ENCODE results near the gene FYCO1.

Gene FYCO1

DNA sequence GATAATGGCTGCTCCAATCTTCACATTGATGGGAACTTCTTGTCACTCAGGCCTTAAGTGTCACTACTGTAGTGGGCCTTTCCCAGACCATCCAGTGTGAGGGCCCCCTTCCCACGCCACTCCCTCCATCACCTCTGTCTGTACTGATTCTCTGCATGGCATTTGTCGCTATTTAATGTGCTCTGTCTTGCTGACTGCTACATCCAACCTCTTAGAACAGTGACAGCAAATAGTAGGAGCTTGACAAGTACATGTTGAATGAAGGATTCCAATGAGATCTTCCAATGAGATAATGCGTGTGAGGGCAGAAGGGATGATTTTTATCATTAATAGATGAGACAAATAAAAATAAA lies 114.9 kb downstream of the FYCO1 start:
- DNase-seq: no peak

DNA sequence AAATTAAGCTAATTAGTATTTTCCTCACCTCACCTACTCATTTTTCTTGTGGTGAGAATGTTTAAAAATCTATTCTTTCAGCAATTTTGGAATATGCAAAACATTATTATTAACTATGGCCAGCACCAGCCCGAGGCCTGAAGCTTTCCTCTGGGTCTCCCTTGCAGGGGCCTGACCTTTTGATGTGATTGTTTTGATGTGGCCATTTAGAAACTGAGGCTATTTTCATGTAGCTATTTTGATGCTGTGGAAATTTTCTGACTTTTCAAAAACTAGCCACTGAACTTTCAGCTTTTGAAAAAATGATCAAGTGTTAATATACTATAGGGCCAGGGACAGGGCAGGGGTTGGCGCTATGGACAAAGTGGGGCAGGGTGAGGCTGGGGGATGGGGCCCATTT lies 117.5 kb downstream of the FYCO1 start:
- DNase-seq: no peak

DNA sequence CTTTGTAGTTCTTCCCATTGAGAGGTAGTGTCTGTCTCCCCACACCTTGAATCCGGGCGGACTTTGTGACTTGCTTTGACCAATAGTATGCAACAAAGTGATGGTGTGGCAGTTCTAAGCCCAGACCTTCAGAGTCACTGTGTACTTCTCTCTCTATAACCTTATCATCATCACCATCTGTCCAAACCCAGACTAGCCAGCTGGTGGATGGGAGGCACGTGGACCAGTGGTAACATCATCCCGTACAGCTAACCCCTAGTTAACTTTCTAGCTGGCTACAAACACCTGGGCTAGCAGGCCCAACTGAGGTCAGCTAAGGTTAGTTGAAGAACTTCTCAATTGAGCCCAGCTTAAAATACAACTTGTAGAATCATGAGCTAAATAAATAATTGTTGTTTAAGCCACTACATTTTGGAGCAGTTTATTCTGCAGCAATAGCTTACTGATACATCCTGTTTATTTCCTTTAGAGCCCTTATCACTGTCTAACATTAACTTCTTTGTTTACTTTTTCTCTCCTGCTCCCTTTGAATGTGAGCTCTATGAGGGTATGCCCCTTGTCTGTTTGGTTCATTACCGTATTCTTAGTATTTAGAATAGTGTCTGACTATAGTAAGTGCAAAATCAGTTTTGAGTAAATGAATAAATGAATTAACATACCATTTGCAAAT lies 120.8 kb downstream of the FYCO1 start:
- DNase-seq: no peak

DNA sequence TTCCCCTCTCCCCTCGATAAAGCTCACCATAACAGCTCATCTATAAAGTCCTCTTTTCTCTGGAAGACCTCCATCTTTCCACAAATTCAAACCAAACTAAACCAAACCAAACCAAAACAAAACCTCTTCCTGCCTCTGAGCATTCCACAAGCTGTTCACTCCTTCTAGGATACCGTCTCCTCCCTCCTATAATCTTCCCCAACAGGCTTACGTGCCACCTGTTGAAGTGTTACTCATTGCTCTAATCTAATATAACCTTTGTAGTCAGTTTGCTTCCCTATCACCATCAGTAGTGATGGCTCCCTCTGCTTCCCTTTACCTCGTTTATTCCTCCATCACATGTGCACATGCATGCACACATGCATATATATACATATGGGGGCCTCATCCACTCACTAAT lies 122.0 kb downstream of the FYCO1 start:
- DNase-seq: no peak

DNA sequence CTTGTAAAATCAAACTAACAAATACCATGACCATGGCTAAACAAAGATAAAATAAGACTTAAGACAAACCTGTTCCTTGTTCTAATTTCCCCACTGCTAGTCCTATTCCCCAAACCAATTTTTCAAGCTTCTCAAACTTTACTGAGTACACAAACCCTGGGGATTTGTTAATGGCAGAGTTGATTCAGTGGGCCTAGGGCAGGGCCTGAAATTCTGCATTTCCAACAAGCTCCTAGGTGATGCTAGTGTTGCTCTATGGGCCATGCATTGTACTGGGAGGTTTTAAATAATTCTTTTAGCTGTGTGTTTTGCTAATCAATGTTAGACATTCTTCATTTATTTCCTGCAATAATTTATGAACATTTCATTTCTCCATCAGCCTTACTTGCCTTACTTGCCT lies 122.6 kb downstream of the FYCO1 start:
- no peak for DNase-seq

DNA sequence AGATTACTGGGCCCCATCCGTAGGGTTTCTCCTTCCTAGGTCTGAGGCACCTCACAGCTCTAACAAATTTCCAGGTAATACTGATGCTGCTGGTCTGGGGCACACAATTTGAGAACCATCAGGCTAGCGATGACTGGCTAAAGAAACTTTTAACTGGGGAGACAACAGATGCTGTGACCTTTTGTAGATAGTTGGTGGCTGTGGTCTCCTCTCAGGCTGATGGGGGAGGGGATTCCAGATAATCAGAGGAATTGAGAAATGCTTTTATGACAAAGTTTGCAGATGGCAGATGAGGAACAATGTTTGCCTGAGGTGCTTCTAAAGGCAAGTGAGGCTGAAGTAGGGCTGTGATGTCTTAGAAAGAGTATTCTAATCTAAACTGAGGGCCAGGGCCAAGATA lies 123.1 kb downstream of the FYCO1 start:
- DNase-seq: no peak

DNA sequence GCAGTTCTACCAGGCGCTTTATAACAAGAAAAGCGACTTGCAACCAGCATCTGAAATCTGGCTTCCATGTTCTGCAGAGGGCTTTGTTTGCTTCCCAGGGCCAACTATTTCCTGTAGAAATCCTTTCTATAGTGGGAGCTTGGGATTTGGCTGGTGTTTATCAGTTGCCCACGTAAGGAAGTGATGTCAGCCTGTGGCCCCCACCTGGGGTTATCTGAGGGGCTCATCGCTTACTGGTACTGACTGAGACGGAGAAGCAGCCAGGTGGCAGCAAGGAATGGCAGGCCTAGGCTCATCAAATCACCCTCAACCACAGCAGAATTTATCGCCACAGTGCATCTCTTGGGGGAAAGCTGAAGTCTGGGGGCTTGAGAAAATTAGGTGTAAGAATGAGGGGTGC lies 123.8 kb downstream of the FYCO1 start:
- DNase-seq: no peak

DNA sequence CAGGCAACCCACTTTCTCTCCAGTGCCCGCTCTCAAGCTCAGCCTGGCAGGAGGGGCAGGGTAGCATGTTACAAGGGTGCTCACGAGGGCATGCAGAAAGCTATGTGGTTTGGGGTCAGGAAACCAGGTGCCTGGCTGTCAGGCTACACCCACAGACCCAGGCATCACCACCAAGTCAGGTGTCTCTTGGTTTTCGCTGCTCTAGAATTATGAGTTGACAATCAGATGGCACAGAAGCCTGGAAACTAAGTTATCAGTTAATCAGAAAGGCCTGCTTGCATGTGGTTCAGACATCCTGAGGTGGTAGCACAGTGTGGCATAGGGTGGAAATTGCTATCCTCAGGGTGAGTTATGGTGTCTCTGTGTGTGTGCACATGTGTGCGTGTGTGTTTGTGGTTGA lies 125.5 kb downstream of the FYCO1 start:
- peak; percentile 57 for DNase-seq

DNA sequence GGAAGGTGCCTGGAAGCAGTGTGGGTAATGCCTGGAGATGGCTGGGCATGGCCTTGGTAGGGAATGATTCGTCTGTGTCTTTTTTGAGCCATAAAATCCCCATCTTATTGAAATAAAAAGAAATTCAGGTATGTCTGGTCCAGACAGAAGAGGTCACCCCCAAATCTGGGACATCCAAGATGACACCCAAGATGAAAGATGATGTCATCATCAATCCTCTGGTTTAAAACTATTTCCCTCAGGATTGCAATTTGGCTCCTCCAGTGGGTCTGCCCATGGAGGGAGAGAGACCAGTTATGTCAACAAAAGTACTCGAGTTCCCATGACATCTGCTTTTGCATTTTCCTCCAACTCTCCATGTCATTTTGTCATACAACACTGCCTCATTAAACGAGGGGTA lies 126.0 kb downstream of the FYCO1 start:
- DNase-seq: no peak

DNA sequence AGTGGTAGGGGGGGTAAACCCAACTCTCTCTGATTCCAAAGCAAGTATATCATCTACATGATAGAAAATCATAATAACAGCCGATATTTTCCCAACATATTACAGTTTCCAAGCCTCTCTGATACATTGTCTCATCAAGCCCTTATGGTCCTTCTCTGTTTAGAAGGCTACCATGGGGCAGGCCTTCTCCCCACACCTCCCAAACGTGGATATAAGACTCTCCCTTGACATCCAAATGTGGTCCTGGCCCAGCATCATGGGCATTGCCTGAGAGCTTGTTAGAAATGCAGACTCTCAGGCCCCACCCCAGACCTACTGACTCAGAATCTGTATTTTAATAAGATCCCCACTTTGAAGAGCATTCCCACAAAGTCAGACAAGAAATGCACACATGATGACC lies 127.0 kb downstream of the FYCO1 start:
- no peak for DNase-seq

DNA sequence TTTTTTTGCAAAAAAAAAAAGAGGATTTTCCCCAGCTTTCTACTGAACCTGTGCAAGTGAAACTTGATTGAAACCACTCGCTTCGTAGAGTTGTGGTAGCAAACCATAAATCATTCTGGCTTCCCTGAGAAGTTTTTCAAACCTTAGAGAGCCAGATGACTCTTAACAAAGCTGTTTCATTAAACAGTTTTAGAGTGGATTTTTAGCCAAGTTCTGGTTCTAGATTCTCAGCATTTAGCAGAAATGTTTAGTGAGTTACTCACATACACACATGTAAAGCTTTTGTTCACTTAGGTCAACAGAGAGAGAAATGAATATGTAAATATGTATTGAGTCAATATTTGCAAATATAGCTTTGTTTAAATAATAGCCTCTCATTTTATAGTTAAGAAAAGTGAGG lies 127.4 kb downstream of the FYCO1 start:
- DNase-seq: no peak

Data from effector CD4-positive, alpha-beta T cell (primary cell).